Neural progenitor cell (in vitro differentiated cells): ENCODE data around the gene PERM1. TPM values are rescaled to one million over a fixed set of nuclear protein-coding genes. Genes with fewer than 3 reads are reported as not detected.
"Not testable (repeated sequence)": the region's sequence is repeated elsewhere in the genome, so short reads cannot be mapped to it uniquely, and the experiment has no call there.

ENCODE experiments used
- DNase-seq: peaks from one replicate; pipeline ENCODE4 v3.0.0-alpha.2; 2016; ENCODE audit warnings: low spot score
- H2AFZ ChIP-seq: fragments of 200-600 bp; sonication (generic); replicated peaks from 2 replicates; pipeline ENCODE4 v1.6.1; 2016; ENCODE audit warnings: antibody characterized with exemption
- H3F3A ChIP-seq: fragments of 200-600 bp; sonication (generic); 2 replicates; pipeline ENCODE4 v1.6.1; 2016; ENCODE audit warnings: antibody characterized with exemption, low read depth
- H3K27ac ChIP-seq: fragments of 200-600 bp; sonication (generic); 2 replicates; pipeline ENCODE4 v1.5.1; 2016; ENCODE audit warnings: mild to moderate bottlenecking
- H3K27me3 ChIP-seq: fragments of 200-600 bp; sonication (generic); 2 replicates; pipeline ENCODE4 v1.6.1; 2016; ENCODE audit warnings: mild to moderate bottlenecking, moderate library complexity
- H3K36me3 ChIP-seq: fragments of 200-600 bp; sonication (generic); 2 replicates; pipeline ENCODE4 v1.5.1; 2016
- H3K4me1 ChIP-seq: fragments of 200-600 bp; sonication (generic); 2 replicates; pipeline ENCODE4 v1.6.1; 2016; ENCODE audit warnings: mixed run types
- H3K4me2 ChIP-seq: fragments of 200-600 bp; sonication (generic); 2 replicates; pipeline ENCODE4 v1.6.1; 2016
- H3K4me3 ChIP-seq: fragments of 200-600 bp; sonication (generic); 2 replicates; pipeline ENCODE4 v1.5.1; 2016
- H3K79me2 ChIP-seq: fragments of 200-600 bp; sonication (generic); 2 replicates; pipeline ENCODE4 v1.6.1; 2016; ENCODE audit warnings: low read depth
- H3K9ac ChIP-seq: fragments of 200-600 bp; sonication (generic); 2 replicates; pipeline ENCODE4 v1.6.1; 2016
- H3K9me3 ChIP-seq: fragments of 200-600 bp; sonication (generic); 2 replicates; pipeline ENCODE4 v1.5.1; 2016; ENCODE audit warnings: low read depth
- H4K20me1 ChIP-seq: fragments of 200-600 bp; sonication (generic); 2 replicates; pipeline ENCODE4 v1.6.1; 2016; ENCODE audit warnings: low read depth
- H3K27ac Mint-ChIP-seq: 3 replicates; pipeline ENCODE4 v1.8.0; 2021; ENCODE audit warnings: mixed read lengths
- H3K27me3 Mint-ChIP-seq: 2 replicates; pipeline ENCODE4 v1.8.0; 2022; ENCODE audit warnings: low read depth, mild to moderate bottlenecking, inconsistent platforms, moderate library complexity, mixed read lengths; ENCODE audit not compliant: insufficient read depth
- H3K36me3 Mint-ChIP-seq: 3 replicates; pipeline ENCODE4 v1.8.0; 2021; ENCODE audit warnings: mixed read lengths
- H3K4me1 Mint-ChIP-seq: 3 replicates; pipeline ENCODE4 v1.8.0; 2021; ENCODE audit warnings: mixed read lengths
- H3K4me3 Mint-ChIP-seq: 3 replicates; pipeline ENCODE4 v1.8.0; 2021; ENCODE audit warnings: mild to moderate bottlenecking, moderate library complexity, mixed read lengths
- H3K9me3 Mint-ChIP-seq: 3 replicates; pipeline ENCODE4 v1.8.0; 2020; ENCODE audit warnings: mixed read lengths
- CTCF ChIP-seq: fragments of 200-600 bp; sonication (generic); IDR thresholded peaks from 2 replicates; pipeline ENCODE4 v1.5.1; 2017; ENCODE audit warnings: antibody characterized with exemption, mild to moderate bottlenecking
- EZH2 ChIP-seq: fragments of 200-600 bp; sonication (generic); IDR thresholded peaks from 2 replicates; pipeline ENCODE4 v1.6.1; 2017; ENCODE audit warnings: antibody characterized with exemption, mild to moderate bottlenecking, moderate library complexity
- EZH2phosphoT487 ChIP-seq: fragments of 200-600 bp; sonication (generic); IDR thresholded peaks from 2 replicates; pipeline ENCODE4 v1.6.1; 2017; ENCODE audit warnings: antibody characterized with exemption
- total RNA-seq: library from RNA; depleted of rRNA; stranded (reverse); fragments of >200 nt; gene quantifications from 2 replicates; pipeline ENCODE4 v1.2.3, GENCODE V29; 2015; ENCODE audit warnings: low replicate concordance

PERM1 gene
- total RNA-seq = not detected in 2 replicates

GRCh38 chr1:981955-982558, at the start of gene PERM1:
Gene PERM1 (minus strand): TSS chr1:982093. CDS start chr1:981029, 1,064 bp downstream.
- Mint-ChIP-seq H3K4me3 (no peak within 1 kb of the TSS), H3K4me1 (peaks cover 11% of the 10 kb centered on the region), H3K27ac (peak within 1 kb of the TSS; percentile 79), H3K27me3 (peaks cover 18% of the 10 kb centered on the region), H3K36me3 (peaks cover 3% of the 10 kb centered on the region), H3K9me3 (peaks cover 4% of the 10 kb centered on the region)
- H3K9ac ChIP-seq = no peak within 1 kb of the TSS
- peaks cover 68% of the 10 kb centered on the region for H3K27me3 ChIP-seq
- no peak within 1 kb of the TSS for H3K4me2 ChIP-seq
- H3K36me3 ChIP-seq = no peaks in the 10 kb centered on the region
- no peak within 1 kb of the TSS for H2AFZ ChIP-seq
- TF ChIP-seq EZH2 = no peak
- H3K79me2 ChIP-seq = no peaks in the 10 kb centered on the region
- H3F3A ChIP-seq = no peaks in the 10 kb centered on the region
- DNase-seq = no peak
- H4K20me1 ChIP-seq = no peaks in the 10 kb centered on the region
- no peak within 1 kb of the TSS for H3K4me3 ChIP-seq
- no peaks in the 10 kb centered on the region for H3K9me3 ChIP-seq
- H3K4me1 ChIP-seq = no peaks in the 10 kb centered on the region
- H3K27ac ChIP-seq = no peak within 1 kb of the TSS

GRCh38 chr1:1030867-1031658, 49.2 kb upstream of the PERM1 start:
- H3K4me1 ChIP-seq = peaks cover 20% of the 10 kb centered on the region
- not testable (repeated sequence) for H3K27me3 Mint-ChIP-seq, H2AFZ ChIP-seq, H3K79me2 ChIP-seq, H3K9me3 Mint-ChIP-seq, H3K9ac ChIP-seq, H3K36me3 ChIP-seq, H3K27ac Mint-ChIP-seq, H3K4me3 ChIP-seq, H3K9me3 ChIP-seq, H3K36me3 Mint-ChIP-seq, H3K4me3 Mint-ChIP-seq, H3K27ac ChIP-seq
- H3K4me2 ChIP-seq = peak overlapping the region; percentile 67
- peaks cover 60% of the 10 kb centered on the region for H4K20me1 ChIP-seq
- peak; percentile 74 for DNase-seq
- peaks cover 14% of the 10 kb centered on the region for H3K27me3 ChIP-seq
- H3K4me1 Mint-ChIP-seq = peaks cover 14% of the 10 kb centered on the region
- peaks cover 25% of the 10 kb centered on the region for H3F3A ChIP-seq

GRCh38 chr1:1027791-1028190, 45.9 kb upstream of the PERM1 start:
- Mint-ChIP-seq H3K27ac (no peak overlapping the region), H3K4me3 (no peak overlapping the region), H3K4me1 (peaks cover 23% of the 10 kb centered on the region), H3K9me3 (peaks cover 2% of the 10 kb centered on the region), H3K27me3 (peaks cover 9% of the 10 kb centered on the region), H3K36me3 (peaks cover 1% of the 10 kb centered on the region)
- Histone ChIP-seq H3K27ac (no peak overlapping the region), H3K4me2 (no peak overlapping the region), H3K27me3 (no peaks in the 10 kb centered on the region), H3K9me3 (no peaks in the 10 kb centered on the region), H4K20me1 (peaks cover 67% of the 10 kb centered on the region), H3K9ac (no peak overlapping the region), H3F3A (peaks cover 19% of the 10 kb centered on the region), H2AFZ (no peak overlapping the region), H3K79me2 (peaks cover 13% of the 10 kb centered on the region), H3K36me3 (no peaks in the 10 kb centered on the region), H3K4me1 (peaks cover 31% of the 10 kb centered on the region), H3K4me3 (no peak overlapping the region)
- DNase-seq = no peak
- no peak for TF ChIP-seq CTCF
- TF ChIP-seq EZH2 = no peak
- no peak for TF ChIP-seq EZH2phosphoT487

GRCh38 chr1:1026599-1027413, 44.9 kb upstream of the PERM1 start:
- Mint-ChIP-seq H3K36me3 (peaks cover 1% of the 10 kb centered on the region), H3K27me3 (peaks cover 6% of the 10 kb centered on the region), H3K4me3 (no peak overlapping the region), H3K27ac (no peak overlapping the region), H3K4me1 (peaks cover 23% of the 10 kb centered on the region), H3K9me3 (no peaks in the 10 kb centered on the region)
- no peak for TF ChIP-seq EZH2phosphoT487
- TF ChIP-seq EZH2 = no peak
- no peak for TF ChIP-seq CTCF
- DNase-seq = no peak
- no peak overlapping the region for H3K4me3 ChIP-seq
- H3K36me3 ChIP-seq = no peaks in the 10 kb centered on the region
- H3K9ac ChIP-seq = no peak overlapping the region
- H2AFZ ChIP-seq = no peak overlapping the region
- no peaks in the 10 kb centered on the region for H3K27me3 ChIP-seq
- H3K27ac ChIP-seq = no peak overlapping the region
- H3K79me2 ChIP-seq = peaks cover 22% of the 10 kb centered on the region
- peaks cover 34% of the 10 kb centered on the region for H3K4me1 ChIP-seq
- peaks cover 67% of the 10 kb centered on the region for H4K20me1 ChIP-seq
- H3K9me3 ChIP-seq = no peaks in the 10 kb centered on the region
- peaks cover 15% of the 10 kb centered on the region for H3F3A ChIP-seq
- H3K4me2 ChIP-seq = no peak overlapping the region
